SKM-1 (cell line): ENCODE data around the gene FRMD4A.

Source experiments
- DNase-seq: peaks from one replicate; lab custom pipeline; 2025; ENCODE audit not compliant: unreplicated experiment; lab: John Stamatoyannopoulos, UW

The FRMD4A gene

DNA sequence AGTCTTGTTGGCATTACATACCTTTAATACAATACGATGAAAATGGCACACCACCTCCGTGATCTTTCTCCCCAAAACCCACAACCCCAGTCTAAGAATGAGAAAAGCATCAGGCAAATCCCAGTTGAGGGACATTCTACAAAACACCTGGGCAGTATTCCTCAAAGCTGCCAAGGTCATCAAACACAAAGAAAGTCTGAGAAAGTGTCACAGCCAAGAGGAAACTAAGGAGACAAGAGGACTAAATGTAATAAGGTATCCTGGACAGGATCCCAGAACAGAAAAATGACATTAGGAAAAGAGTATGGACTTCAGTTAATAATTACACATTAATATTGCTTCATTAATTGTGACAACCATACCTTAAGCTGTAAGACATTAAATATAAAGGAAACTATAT, 14.5 kb upstream of the FRMD4A start:
- no peak for DNase-seq

DNA sequence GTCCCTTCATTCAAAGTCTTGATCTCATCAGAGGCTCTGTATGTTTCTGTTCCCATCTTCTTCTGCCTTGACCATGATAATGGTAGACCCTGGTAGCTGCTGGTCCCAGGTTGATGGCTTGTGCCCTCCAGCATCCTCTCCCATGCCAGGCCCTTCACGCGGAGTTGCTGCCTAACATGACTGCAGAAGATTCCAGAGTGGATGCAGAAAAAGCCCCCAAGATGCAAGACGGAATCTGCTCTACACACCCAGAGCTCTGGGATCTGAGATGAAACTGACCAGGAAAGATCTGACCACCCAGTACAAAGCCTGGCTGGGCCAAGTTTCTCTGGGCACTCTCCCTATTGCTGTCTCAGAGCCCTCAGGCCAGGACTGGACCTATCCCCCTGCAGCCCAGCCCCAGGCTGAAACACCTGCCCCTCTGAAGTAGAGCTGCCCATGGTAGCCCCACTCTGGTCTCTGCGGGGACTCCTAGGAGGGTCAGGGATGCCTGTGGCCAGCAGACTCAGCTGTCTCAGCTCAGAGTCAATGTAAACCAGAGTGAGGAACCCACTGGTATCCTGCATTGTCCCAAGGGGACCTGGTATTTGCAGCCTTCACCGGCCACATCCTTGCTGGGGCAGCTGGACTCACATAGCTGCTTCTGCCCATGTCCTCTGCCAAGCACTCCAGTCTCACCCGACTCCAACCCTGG, 9.5 kb upstream of the FRMD4A start:
- no peak for DNase-seq

- DNase-seq: no peak
Observed at GRCh38 chr10:14336736-14337135, 6.0 kb upstream of the FRMD4A start.

- DNase-seq: no peak
Observed at GRCh38 chr10:14334771-14335170, 4.0 kb upstream of the FRMD4A start.

- DNase-seq: no peak
Observed at GRCh38 chr10:14333606-14334005, 2.9 kb upstream of the FRMD4A start.

- no peak for DNase-seq
Observed at GRCh38 chr10:14332903-14333302, 2.2 kb upstream of the FRMD4A start.

GRCh38 chr10:14329746-14330173, 964 bp downstream of the FRMD4A start:
- DNase-seq: no peak

DNA sequence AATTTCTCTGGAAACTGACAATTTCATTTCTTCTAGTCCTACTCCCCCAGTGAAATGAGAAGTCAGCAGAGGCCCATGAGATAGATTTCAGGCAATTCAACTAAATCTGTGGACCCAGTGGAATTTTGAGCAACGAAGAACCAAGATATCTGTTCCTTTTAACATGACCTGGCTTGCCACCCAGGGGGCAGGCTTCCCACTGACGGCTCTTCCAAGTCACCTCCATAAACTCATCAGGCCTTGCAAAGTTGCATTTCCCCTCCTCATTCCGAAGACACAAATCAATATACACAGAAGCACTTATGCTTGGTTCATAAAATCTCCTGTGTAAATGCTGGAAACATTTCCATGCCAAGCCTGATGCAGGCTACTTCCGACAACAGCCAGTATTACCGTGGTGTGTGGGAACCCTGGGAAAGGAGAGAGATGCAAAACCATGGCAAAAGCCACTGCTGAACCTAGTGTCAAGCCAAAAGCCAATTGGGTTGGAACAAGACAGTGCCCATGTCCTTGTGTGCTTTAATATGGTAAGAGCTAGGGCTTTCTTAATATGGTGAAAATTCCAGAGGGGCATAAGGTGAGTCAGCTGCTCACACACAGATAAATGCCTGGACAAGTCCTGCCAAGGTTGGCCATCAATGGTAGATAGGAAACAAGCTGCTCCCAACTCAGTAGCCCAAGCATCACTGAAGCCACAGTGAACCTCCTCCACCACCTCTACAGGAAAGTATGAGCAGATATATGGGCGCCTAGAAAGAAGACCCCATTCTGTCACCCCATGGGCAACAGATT, 1.6 kb downstream of the FRMD4A start:
- no peak for DNase-seq

- no peak for DNase-seq
Observed at GRCh38 chr10:14327527-14327926, 3.2 kb downstream of the FRMD4A start.

DNA sequence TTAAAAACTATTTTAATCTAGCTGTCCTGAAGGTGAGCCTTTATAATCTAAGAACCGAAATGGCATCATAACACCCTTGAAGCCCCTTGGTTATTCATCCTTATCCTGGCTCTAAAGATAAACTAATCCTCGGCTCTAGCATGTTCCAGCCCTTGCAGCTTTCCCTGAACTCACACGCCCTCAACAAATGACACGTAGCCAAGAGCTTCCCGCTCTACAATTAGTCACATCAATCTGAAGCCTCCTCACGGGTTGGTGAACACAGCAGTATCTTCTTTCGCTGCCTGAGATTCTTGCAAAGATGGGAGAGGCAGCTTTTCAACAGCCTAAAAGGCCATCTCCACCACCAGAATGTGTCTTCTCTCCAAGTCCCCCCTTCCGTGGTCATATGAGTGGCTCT, 4.1 kb downstream of the FRMD4A start:
- no peak for DNase-seq

- DNase-seq: no peak
Observed at GRCh38 chr10:14325325-14325955, 5.3 kb downstream of the FRMD4A start.

- DNase-seq: no peak
Observed at GRCh38 chr10:14322526-14323188, 8.1 kb downstream of the FRMD4A start.

DNA sequence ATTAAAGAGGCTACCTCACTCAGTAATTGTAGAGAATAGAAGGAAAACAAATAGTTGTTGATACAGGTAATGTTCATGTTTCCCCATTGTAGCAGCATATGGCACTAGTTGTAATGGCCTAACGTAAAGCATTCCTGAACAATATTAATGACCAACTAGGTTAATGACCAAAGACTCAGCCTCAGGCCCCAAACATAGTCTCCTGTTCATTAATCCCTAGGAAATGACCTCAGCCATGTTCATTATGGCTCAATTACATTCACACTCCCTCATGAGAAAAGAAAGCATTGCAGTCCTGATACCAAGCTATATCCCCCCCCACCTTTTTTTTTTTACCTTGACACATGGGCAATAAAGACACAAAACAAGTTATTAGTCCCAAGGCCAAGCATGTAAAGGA, 12.7 kb downstream of the FRMD4A start:
- no peak for DNase-seq

DNA sequence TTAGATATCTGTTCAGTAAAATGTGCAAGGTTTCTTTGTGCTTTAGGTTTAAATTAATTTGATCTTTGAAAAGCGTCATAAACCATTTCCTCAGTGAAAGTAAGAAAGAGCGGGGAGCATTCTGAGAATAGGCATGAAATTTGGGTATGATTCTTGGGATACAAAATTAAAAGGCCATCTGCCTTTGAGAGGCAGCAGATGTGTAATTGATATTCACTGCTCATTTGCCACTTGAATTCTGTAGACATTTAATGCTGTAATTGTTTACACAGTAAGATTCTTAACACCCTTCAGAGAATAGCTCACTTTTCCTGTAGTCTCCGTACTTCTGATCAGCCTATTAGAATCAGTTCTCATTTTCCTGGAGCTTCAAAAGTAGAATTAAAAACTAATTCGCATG, 18.7 kb downstream of the FRMD4A start:
- no peak for DNase-seq

GRCh38 chr10:14311206-14311957, 19.3 kb downstream of the FRMD4A start:
- no peak for DNase-seq

GRCh38 chr10:14309593-14309992, 21.1 kb downstream of the FRMD4A start:
- no peak for DNase-seq

GRCh38 chr10:14306190-14306589, 24.5 kb downstream of the FRMD4A start:
- DNase-seq: no peak

GRCh38 chr10:14304046-14304445, 26.7 kb downstream of the FRMD4A start:
- no peak for DNase-seq

DNA sequence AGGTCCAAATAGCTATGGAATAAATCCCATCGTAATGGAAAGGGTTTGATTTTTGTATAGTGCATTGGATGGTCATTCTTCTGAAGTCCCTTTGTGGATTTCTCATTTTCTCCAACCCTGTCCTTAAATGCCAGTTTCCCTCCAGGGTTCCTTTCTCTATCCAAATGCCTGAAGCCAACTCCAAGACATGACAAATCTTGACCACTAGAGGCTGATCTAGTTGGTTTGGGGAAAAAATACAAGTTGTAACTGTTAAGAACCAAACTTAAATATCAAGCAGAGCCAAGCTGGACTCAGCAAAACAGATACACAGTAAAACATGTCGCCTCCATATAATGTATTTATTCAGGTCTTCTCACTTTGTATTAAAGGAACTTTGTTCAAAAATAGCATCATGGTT, 28.7 kb downstream of the FRMD4A start:
- no peak for DNase-seq

GRCh38 chr10:14299556-14299955, 31.2 kb downstream of the FRMD4A start:
- DNase-seq: no peak
